HG02970 (cell line): ENCODE data around the gene AFTPH.

Experiments
- ATAC-seq: cut with Tn5 transposase; IDR thresholded peaks from one replicate; pipeline ENCODE4 v1.9.1; 2021; ENCODE audit warnings: mild to moderate bottlenecking, moderate library complexity, moderate number of reproducible peaks; ENCODE audit not compliant: unreplicated experiment, low FRiP score

The AFTPH gene

DNA sequence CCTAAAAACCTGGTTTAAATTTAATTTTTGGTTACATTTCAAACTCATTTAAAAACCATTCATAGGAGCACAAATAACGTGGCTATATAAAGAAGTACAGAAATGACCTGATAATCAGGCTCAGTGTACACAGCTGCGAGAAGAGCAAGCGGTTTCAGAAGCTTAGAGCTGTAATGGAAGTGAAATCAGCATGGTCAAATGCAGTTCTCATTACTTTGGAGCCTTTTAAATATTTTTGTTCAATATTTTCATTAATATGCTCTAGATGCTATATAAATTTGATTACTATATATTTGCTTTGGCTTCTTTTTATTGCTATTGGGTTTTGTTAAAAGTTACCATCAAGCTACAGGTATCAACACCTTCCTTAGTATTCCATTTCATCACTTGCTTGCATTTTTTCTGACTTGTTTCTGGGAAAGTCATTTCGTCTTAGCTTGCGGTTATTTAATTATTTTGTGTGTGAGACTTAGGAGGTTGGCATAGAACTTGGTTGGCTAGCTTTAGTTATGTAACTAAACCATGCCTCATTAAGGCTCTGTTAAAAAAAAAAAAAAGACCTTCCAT, 58.7 kb downstream of the AFTPH start:
- peak; percentile 58 for ATAC-seq

DNA sequence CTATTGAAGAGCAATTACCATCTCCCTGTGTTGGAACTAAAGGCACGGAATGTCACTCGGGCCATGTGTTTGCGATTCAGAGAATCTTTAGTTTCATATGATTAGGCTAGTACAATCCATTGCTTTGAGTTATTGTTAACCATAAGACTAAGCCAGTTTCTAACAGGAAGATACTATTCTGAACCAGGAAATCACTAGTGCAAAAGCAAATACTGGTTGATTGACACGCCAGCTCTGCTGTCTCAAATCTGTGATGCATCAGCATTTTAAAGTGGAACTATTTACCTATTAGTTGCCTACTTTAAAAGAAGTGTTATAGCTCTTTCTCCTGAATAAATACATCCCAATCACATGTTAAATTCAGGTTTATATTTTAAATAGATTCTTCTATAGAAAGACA, 61.9 kb downstream of the AFTPH start:
- no peak for ATAC-seq

DNA sequence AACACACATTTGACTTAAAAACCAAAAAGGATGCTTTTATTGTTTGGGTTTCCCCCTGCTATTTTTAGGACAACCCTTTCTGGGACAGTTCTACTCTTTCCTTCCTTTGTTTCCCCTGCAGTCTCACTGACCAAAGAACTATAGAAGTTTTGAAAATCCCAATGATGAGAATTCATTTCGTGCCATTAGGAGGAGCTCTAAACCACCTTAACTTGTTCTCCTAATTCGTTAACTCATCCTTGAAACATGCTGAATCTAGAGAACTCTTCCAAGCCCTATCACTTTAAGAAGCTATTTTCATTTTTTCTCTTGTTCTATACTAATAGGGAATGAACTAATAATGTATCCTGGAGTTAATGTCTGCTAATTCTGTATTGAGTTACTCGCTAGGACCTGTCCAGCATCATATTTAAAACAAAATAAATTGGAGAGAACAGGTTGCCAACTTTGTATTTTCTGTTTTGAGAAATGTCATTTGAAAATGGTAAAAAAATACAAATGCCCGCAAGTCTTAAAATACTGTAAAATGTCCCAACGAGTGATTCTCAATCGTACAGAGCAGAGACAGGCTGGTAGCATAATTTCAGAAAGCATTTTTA, 62.9 kb downstream of the AFTPH start:
- ATAC-seq = no peak

DNA sequence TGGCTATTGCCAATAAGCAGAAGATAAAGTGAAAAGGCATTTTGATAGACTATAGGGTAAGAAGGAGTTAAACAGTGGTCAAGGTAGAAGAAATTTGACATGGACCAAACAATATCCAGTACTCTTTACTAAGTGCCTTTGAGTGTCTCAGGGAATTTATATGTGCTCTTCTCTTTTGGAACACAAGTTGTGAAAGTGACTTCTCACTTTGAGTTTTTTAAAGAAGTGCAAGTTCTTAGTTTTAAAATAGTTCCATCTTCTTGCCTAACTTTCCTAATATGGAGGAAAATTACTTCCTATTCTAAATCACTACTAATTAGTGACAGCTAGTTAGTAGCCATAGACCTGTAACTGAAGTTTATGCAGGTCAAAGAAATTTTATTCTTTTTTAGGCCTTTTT, 63.4 kb downstream of the AFTPH start:
- no peak for ATAC-seq

DNA sequence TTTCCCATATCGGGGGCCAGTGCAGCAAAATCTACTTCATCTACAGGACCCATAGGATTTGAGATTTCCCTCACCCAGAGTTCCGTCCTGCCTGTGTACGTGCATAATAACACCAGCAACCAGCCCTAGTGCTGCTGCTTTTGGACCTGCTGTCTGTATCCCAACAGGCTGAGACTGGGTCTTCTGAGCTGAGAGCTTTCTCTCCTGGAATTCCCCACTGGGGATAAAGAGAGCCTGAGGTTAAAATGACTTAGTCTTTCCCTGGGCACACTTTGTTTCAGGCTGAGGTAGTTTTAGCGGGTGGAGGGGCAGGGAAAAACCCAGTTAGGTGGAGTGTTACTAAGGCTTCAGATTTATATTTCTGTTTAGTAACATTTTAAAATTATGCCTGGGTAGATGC, 67.1 kb downstream of the AFTPH start:
- ATAC-seq = no peak

DNA sequence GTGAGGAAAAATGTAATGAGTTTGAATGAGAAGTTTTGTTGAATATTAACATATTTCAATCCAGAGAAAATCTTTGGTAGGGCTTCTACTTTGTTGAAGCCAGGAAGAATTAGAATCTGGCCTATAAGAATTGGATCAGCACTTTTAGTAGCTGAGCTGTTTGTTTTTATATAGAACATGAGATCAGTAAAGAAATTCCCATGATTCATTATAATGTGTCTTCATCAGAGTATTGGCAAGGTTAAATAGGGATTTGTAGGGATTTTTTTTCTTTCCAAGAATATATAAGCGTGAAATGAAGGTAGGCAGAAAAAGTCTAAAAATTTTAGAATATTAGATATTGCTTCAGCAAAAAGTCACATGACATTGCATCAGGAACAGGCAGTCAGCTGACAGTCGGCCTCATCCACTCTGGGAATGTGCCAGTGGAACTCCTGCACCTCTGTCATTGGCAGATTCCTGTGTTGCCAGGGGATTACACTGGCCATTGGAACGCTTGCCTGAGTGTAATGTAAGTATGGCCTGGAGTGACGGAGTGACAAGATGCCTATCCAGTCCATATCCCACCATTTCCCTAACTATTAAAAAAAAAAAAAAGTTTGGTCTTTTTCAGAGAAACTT, 69.0 kb downstream of the AFTPH start:
- ATAC-seq = no peak

DNA sequence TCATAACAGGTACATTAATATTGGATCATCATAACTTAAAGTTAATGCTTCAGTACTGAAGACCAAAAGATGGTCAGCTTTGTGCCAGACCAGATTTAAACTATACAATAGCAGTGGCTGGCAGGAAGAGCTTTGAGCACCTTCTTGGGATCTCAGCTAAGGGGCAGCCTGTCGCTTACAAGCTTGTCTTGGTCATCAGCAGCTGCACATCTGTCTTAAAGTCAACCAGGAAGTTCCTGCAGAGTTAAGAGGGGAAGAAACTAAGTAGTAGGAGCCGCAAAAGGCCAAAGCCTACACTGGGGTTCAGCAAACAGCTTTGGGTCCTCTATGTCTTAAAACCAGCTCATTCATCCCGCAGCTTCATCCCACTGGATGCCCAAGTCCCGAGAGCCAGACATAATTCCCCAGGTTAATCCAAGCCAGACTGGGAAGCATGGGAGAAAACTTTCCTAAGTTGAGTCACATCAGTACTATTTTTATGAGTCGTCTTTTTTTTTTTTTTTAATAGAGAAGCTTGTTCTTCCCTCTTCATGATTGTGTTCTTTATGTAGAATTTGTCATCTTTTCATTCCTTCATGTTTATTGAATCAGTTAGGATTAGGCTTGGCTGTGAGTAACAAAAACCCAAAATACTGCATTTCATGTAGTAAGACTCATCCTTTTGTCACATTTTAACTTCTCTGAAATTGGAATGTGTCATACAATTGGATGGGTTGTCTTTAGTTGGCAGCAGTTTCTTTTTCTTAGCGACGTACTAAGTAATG, 70.3 kb downstream of the AFTPH start:
- ATAC-seq = no peak

DNA sequence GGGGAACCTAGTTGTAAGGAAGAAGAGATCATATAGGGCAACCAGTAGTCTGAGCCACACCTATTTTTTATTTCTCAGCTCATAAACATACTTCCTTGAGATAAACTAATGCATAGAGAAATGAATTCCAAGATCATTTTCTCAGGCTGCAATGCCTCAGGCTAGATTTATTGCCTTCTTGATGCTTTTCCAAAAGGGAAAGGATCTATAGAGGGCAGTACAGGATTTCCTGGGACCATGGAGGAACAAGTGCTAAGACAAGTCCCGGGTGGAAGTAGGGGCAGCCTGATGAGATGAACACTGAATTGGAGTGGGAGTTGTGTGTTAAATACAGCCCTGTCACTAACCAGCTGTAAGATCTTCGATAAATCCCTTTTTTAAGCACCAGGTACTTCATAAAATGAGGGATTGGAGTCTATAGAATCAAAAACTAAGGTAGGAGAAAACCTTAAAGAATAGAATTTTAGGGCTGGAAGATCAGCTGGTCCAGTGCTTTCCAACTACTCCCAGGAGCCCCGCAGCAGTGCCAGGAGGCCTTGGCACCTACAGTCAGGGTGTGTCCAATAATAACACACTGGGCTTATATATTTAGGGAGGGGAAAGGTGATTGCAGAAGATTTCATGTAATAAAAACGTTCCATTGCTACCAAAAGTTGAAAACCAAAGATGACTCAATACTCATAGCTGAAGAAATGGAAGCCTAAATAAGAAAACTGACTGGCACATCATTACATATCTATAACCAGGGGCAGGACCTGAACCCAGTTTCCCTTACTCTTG, 71.5 kb downstream of the AFTPH start:
- no peak for ATAC-seq

DNA sequence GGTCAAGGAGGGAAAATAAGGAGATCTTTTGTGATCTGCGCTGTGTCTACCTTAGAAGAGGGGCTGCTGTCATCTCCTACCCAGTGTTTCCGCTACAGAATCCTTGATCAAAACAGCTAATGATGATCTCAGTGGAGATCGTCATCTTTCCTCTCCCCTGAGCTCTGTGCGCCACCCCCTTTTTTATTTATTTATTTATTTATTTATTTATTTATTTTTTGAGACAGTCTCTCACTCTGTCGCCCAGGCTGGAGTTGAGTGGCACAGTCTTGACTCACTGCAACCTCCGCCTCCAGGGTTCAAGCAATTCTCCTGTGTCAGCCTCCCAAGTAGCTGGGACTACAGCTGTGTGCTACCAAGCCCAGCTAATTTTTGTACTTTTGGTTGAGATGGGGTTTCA, 74.1 kb downstream of the AFTPH start:
- no peak for ATAC-seq

DNA sequence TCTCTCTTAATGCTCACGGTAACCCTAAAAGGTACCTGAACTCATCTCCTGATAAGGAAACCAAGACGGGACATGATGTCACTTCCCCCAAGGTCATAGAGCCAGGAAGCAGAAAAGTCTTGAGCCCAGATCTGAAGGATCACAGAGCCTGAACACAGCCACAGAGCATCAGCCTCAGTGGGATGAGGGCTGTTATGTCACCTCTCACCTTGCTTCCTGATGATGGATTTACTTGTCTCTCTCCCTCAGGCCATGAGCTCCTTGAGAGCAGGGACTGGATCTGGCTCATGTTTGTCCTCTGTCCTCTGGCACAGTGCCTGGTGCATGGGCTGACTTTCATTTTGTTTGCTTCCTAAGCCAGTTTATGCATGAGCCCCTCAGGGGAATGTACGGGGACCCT, 75.3 kb downstream of the AFTPH start:
- ATAC-seq = no peak

DNA sequence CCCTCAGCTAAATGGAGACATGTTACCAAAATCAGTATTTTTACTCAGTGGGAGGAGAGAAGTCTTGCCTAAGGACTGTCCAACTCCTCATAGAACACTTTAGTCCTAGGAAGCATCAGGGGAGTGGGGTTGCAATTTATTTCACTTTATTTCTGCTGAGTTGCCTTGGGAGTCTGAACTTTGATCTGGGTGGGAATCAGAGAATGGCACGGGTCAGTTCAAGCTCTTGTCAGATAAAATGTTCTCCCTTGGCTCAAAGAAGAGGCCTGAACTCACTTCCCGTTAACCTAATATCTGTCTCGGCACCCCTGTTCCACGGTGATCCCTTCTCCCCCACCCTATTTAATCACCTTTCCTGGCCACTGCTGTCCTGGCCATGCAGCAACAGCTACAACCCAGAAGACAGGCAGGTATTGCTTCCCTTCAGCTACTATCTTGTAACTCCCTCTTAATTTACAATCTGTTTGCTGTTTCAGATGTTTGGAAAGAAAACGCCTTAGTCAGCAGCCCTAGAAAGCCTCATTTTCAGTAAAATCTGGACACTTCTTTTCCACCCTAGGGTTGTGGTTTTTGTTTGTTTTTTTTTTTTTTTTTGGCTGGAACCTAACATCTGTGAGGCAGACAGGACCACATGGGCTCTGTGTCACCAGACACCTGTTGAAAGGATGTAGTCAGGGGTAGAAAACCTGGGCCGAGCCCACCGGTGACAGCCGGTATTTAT, 77.1 kb downstream of the AFTPH start:
- no peak for ATAC-seq

DNA sequence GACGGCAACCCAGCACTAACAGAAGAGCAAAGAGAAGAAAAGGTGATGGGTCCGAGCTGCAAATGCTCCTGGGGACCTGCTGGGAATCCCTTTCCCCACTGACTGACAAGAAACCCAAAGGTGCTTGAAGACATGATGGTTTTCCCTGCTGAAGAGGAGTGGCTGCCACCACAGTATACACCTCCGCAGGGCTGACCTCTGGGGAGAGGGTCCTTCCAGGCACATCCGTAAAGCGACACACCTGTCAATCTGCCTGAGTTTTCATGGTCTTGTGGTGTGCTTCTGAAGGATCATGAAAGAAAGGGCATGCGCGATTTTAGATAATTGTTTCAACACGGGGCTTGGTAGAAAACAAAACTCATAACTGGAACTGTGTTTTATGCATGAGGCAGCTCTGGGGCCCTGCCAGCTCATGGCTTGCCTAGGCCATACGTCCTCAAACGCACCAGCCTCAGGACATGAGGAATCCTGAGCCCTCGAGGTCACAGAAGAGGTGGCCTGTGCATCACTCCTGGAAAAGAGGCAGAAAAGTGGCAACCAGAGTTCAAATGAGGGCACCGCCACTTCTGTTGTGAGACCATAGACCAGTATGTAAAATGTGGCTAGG, 77.8 kb downstream of the AFTPH start:
- no peak for ATAC-seq

DNA sequence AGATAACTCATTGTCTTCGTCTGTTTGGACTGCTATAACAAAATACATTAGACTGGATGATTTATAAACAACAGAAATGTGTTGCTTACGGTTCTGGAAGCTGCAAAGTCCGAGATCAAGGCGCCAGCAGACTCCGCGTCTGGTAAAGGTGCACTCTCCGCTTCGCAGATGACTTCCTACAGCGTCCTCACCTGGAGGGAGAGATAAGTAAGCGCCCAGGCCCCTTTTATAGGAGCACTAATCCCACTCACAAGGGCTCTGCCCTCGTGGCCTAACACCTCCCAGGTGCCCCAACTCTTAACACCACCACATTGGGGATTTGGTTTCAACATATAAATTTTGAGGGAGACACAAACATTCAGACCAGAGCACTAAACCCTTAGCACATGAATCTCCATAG, 78.3 kb downstream of the AFTPH start:
- ATAC-seq = no peak

DNA sequence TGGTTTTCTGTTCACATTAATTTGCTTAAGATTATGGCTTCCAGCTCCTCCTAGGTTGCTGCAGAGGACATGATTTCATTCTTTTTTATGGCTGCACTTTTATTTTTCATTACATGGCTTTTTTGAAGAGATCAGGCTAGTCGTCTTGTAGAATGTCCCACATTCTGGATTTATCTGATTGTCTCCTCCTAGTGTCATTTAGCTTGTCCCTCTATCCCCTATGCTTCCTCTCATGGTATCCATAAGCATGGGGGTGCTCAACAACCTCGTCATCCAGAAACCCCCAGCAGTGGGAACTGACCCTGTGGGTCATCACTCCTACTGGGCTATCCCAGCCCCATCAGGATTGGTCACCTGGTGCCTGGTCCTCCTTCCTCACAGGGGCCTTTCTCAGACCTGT, 80.0 kb downstream of the AFTPH start:
- ATAC-seq = no peak

DNA sequence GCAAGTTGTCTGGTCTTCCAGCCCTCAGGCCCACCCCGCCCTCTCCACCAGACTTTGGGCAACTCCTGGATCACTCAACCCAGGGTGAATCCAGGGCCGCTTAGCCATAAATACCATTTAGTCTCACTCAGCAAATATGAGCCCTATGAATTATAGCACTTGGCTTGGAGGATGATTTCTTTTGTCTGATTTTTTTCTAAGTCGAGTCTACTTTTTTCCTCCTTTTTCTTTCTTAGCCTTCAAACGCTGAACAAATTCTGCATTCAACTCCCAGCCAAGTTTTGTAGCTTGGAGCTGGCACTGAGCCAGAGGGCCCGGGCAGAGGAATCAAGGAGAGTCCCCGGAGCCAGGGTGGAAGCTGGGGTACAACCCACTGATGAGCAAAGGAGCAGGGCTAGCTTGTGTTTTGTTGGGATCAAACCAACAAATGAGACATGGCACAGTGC, 80.9 kb downstream of the AFTPH start:
- ATAC-seq = no peak

DNA sequence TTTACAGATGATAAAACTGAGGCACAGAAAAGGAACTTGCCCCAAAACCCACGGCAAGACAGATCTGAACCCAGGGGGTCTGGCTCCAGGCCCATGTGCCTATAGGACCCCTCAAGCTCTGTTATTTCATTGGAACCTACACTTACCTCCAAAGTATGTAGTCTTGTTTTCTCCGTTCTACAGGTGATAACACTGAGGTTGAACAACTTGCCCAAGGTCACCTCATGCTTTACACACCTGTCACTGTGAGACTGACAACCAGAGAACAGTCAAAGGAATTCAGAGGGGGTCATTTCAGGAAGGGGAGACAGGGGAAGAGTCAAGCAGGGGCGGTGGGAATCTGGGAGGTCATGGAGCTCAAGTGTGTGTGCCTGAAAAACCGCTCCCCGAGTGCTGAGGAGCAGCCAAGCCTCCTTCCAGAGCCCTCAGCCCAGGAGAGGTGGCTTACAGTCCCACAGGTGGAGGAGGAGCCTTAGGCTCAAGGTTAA, 81.9 kb downstream of the AFTPH start:
- no peak for ATAC-seq

DNA sequence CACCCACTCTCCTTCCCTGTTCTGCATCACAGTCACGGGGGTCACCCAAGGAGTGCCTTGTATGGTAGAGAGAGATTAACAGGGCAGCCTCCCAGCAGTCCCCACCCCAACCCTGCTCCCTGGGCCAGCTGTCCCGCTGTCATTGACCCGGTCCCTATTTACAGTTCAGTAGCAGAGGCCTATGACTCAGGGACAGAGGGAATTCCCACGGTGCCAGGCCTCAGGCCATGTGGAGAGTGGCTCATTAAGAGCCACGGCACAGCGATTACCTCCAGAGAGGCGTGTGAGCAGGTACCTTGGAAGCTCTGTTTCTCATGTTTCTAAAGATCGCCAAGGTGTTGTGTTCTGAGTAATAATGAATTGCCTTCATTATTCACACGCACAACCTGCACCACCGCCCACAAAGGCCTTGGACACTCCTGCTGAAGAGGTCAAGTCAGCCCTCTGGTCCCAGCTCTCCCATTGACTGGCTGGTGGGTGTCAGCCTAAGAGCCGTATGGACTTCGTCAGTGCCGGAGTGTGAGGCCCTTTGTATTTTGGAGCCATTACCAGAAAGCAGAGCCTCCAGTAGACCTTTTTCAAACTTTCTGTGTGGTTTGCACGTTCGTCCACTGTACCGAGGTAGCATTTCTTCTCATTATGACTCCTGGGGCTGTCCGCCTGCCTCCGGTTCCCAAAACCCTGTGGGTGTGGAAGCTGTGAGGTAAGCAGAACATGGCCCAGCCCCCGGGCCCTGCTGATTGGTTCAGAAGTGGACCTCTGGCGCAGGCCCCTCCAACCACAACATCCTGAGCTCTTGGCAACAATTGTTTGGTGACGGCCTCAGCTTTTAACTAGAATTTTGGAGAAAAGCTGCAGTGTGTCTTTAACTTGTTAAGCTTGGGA, 82.6 kb downstream of the AFTPH start:
- ATAC-seq = peak; percentile 63
